NCI-H2029 treated with DMSO at 0.1 percent for 48 hours (cell line): ENCODE results near the gene CACNA1H.

Experiments
- DNase-seq: peaks from one replicate; lab custom pipeline; 2025; lab: John Stamatoyannopoulos, UW

The CACNA1H gene

GRCh38 chr16:1152651-1153259 lies at the start of gene CACNA1H:
CACNA1H (plus strand) TSS chr16:1153106; CDS start chr16:1153738, 632 bp downstream.
- no peak for DNase-seq

- DNase-seq: no peak
These were observed 49.3 kb upstream of the CACNA1H start for GRCh38 chr16:1103636-1103980.

- DNase-seq: no peak
These were observed 46.9 kb upstream of the CACNA1H start for GRCh38 chr16:1105888-1106620.

DNA sequence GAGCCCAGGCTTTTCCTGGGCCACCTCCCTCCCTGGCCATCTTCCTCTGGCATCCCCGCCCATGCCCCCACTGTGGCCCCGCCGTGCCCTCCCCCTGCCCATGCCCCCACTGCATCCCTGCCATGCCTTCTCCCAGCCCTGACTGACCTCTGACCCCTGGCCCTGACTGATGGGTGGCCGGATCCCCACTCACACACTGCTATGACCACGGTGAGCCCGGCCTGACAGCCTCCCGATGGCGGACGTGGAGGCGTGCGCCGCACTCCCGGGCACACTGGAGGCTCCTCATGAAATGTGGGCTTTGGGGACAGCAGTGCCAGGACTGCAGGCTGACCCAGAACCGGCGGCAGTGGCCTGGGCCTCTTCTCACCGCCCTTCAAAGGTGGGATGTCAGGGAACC lies 46.2 kb upstream of the CACNA1H start:
- DNase-seq: no peak

- DNase-seq: no peak
These were observed 45.8 kb upstream of the CACNA1H start for GRCh38 chr16:1107141-1107540.

GRCh38 chr16:1107731-1108130 lies 45.2 kb upstream of the CACNA1H start:
- DNase-seq: no peak

DNA sequence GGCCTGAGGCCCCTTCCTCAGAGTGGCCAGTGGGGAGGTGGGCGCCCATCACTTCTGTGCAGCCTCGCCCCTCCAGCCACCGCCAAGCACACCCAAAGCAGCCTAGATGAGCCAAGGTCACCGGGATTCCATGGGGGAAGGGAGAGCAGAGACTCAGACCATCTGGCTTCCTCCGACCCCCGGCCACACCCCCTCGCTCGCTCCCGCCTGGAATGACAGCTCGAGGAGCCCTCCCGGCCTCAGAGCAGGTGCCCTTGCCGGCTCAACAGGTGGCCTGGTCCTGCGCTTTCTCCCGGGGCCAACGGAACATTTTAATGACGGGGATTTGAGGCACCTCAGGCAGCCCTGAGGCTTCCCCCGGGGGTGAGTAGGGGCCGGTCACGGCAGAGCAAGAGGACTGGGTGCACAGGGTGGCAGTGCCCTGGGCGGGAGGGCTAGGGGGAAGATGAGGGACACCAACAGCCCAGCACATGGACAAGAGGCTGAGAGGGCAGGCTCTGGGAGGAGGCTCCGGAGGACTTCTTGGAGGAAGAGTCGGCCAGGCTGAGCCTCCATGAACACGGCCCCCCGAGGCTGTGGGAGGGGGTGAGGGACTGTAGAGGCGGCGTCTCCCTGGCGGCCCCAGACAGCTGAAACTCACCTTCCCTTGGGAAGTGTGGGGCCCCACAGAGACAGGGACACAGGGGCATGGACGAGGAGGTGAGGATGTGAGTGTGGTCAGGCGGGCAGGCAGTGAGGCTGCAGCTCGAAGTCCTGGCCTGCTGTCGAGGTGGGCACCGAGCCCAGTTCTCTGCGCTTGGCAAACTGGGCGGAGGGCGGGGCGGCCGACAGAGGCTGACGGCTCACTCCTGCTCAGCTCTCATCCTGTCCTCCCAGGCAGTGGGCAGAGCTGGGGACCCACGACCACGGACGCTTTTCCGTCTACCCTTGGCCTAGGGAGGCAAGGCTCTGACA lies 44.3 kb upstream of the CACNA1H start:
- DNase-seq: peak; percentile 23

DNA sequence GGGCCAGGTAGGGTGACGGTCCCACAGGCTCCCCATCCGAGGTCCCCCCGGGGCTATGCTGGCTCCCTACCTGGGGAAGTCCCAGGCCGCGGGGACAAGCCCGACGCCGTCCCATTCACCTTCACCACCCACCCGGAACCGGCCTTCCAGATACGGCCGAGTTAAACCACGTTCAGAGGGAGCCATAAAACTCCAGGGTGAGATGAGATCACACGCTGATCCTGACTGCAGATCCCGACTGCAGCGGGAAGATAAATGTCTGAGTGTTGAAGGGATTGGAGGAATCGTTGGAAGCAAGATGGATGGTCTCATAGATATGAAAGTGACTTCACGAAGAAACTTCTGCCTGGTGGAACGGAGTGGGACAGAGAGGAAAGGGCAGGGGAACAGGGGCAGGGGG lies 43.3 kb upstream of the CACNA1H start:
- no peak for DNase-seq

DNA sequence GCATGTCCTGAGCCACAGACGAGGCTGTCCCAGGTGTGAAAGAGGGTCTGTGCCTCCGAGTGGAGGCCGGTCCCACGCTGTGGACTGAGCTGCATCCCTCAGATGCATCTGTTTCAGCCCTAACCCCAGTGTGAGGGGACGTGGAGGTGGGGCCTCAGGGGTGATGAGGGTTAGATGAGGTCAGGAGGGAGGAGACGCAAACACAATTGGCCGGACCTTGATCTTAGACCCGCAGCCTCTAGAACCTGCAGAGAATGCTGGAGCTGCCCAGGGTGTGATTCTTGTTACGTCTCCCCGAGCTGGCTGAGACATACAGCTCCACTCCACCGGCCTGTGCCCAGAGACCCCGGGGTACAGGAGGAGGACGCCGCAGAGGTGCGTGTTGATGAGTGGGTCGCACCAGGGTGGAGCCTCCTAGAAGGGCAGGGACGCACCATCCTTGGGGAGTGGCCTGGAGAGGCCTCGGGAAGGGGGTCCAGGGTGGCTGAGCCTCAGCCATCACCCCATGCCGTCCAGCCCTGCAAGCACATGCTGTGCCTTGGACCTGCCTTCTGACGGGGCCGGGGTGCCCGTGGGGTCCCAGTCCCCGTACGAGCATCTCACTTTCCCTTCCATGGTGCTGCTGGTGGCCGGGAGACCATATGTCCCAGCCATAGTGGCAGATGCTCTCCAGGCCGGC lies 40.3 kb upstream of the CACNA1H start:
- no peak for DNase-seq

GRCh38 chr16:1113489-1113888 lies 39.4 kb upstream of the CACNA1H start:
- DNase-seq: no peak

DNA sequence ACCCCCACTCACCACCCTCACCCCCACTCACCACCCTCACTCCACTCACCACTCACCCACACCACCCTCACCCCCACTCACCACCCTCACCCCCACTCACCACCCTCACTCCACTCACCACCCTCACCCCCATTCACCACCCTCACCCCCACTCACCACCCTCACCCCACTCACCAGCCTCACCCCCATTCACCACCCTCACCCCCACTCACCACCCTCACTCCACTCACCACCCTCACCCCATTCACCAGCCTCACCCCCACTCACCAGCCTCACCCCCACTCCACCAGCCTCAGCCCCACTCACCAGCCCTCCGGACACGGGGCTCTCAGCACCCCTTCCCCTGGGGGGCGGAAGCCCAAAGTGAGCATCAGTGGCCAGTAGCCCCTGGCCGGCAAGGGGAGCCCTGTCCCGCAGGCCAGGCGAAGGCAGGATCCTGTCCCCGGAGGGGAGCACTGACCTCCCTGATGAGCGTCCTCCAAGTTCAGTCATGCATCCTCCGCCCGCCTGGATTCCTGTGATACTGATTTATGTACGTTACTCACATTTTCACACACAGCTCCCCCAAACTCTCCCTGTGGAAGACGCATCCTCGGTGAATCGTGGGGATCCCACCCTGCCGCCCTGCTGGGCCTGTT lies 38.9 kb upstream of the CACNA1H start:
- no peak for DNase-seq

- no peak for DNase-seq
These were observed 36.2 kb upstream of the CACNA1H start for GRCh38 chr16:1116693-1117077.

GRCh38 chr16:1117176-1117900 lies 35.6 kb upstream of the CACNA1H start:
- DNase-seq: no peak

GRCh38 chr16:1117926-1118325 lies 35.0 kb upstream of the CACNA1H start:
- no peak for DNase-seq

- DNase-seq: no peak
These were observed 33.8 kb upstream of the CACNA1H start for GRCh38 chr16:1119129-1119528.

- no peak for DNase-seq
These were observed 32.9 kb upstream of the CACNA1H start for GRCh38 chr16:1119766-1120576.

DNA sequence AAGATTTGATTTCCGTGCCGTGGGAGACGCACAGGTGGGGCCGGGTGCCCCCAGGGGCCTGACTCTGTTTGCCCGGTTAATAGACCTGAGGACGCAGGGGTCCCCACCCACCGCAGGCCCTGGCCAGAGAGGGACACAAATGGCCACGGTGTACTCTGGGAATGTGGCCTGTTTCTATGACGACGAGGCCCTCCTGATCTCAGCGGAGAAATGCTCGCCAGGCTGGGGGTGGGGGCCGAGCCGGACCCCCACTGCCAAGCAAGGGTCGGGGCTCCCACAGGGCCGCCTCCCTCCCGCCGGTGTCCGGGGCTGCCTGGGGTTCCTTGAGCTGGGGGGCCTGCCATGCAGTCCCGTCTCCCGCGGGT lies 32.3 kb upstream of the CACNA1H start:
- DNase-seq: no peak

DNA sequence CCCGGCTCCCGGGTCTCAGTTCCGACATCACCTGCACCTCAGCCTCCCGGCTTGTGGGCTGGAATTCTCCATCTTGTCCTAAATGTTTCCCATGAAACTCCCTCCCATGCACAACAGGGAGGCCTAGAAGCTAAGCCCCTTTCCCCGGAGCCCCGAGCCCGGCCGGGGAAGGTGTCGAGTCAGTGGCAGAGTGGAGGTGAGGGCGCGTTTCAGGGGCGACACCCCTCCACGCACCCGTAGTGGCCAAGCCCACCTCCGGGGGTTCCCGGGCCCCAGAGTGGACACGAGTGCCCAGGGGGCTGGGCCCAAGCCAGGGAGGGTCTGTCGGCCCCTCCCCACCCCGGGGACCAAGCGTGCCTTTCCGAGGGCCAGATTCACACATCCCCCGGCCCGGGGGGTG lies 31.9 kb upstream of the CACNA1H start:
- DNase-seq: no peak

DNA sequence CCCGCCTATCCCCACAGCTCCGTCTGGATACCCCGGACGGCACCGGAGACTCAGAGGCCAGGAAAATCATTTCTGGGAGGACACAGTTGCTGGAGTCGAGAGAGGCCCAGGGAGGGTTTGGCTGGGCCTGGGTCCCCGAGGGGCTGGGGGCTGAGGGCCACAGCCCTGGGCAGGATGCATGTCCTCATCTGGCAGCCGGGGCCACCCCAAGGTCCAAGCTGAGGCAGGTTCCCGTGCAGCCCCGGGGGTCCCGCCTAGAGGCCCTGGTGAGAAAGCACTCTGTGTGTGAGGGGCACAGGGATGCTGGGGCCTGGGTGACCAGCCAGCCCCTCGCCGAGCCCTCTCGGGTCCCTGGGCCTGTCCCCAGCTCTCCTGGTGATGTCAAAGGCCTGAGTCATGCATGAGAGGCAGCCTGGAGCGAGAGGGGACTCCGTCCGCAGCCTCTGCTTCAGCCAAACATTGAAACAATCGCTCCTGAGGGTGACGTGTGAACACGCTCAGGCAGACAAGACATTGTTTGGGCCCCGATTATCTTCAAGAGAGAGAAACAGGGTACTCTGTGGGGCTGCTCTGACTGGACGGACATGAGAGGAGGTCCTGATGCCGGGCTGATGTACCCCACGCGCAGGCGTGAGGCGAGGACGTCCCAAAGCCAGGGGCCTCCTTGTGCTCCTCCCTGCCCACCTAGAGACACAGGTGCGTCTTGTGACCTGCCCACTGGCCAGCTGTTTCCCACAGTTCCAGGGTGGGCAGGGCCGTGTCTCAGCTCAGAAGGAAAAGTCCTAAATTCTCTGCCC lies 31.1 kb upstream of the CACNA1H start:
- no peak for DNase-seq

DNA sequence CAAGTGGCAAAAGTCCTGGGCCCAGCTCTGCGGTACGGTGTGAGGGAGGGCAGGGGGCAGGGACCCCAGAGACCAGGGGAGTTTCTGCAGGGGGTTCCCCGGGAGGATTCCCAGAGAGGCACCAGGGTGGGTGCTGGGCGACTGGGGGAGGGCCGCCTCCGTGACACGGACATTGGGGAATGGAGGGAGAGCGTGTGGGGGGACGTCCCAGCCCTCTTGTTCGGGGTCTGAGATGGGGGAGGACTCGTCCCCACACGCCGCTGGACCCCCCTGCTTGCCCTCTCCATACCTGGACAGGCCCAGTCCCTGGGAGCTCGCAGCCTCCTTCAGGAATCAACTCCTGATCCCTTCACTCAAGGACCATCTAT lies 30.5 kb upstream of the CACNA1H start:
- DNase-seq: no peak
